K562 (cell line): ENCODE results near the gene RGS5. TPM values are rescaled to one million over a fixed set of nuclear protein-coding genes. Genes with fewer than 3 reads are reported as not detected.

Source experiments
- CHCHD3 ChIP-seq: fragments of 250-450 bp; sonication (Bioruptor Pico); IDR thresholded peaks from 2 replicates; pipeline ENCODE4 v2.1.2; 2022; ENCODE audit warnings: mild to moderate bottlenecking
- ETV1 ChIP-seq: fragments of 450-650 bp; conservative IDR thresholded peaks from 2 replicates; pipeline ENCODE4 v1.6.1; 2016; ENCODE audit warnings: missing genetic modification characterization, control low read depth, low read depth, missing compliant biosample characterization
- HMG20A ChIP-seq: fragments of 450-650 bp; formaldehyde crosslinking; conservative IDR thresholded peaks from 2 replicates; pipeline ENCODE4 v1.4.0; 2020; ENCODE audit warnings: mild to moderate bottlenecking, mixed read lengths
- LCOR ChIP-seq: sonication (generic); formaldehyde crosslinking; IDR thresholded peaks from 2 replicates; pipeline ENCODE4 v1.8.0; 2022; ENCODE audit warnings: mild to moderate bottlenecking, missing genetic modification reagents
- MBD2 ChIP-seq: sonication (generic); IDR thresholded peaks from 2 replicates; pipeline ENCODE4 v1.6.1; 2016; ENCODE audit warnings: low read depth, borderline replicate concordance
- MYC ChIP-seq, 2 experiments: fragments of 250-450 bp in 1 of 2; sonication (Bioruptor Pico) in 1 of 2; IDR thresholded peaks; 2 replicates each; pipeline versions ENCODE4 v1.5.1 to v1.6.1; 2012 to 2021; ENCODE audit warnings: low read depth in 2 of 2, borderline replicate concordance in 1 of 2, improper control_type of control experiment in 1 of 2, low read length in 1 of 2, mild to moderate bottlenecking in 1 of 2, moderate library complexity in 1 of 2
- POLR3G ChIP-seq: IDR thresholded peaks from 2 replicates; pipeline ENCODE4 v1.6.1; 2011; ENCODE audit not compliant: insufficient read length, insufficient replicate concordance; ENCODE audit errors: extremely low read depth
- SRF ChIP-seq, 2 experiments: fragments of 250-450, 450-650 bp in 1 of 2; sonication (Bioruptor Pico) in 1 of 2; sonication (generic) in 1 of 2; formaldehyde crosslinking; IDR thresholded peaks; 2 replicates each; pipeline versions ENCODE4 v1.5.0 to v1.5.1; 2020 to 2022; ENCODE audit warnings: mild to moderate bottlenecking in 1 of 2, missing genetic modification reagents in 1 of 2
- ZBTB12 ChIP-seq: fragments of 250-450 bp; sonication (Bioruptor Pico); IDR thresholded peaks from 2 replicates; pipeline ENCODE4 v1.4.0; 2020
- ZNF174 ChIP-seq: fragments of 250-450 bp; sonication (Bioruptor Pico); IDR thresholded peaks from 2 replicates; pipeline ENCODE4 v1.4.0; 2020; ENCODE audit warnings: mild to moderate bottlenecking
- polyA plus RNA-seq, 8 experiments: library from polyadenylated mRNA; depleted of rRNA in 4 of 8; stranded (reverse) in 5 of 8; unstranded in 3 of 8; fragments of >200 nt; fragmentation: Nextera tagmentation in 2 of 8; fragmentation: Illumina TruSeq in 1 of 8; extraction: Ambion mirVana in 2 of 8; extraction: Trizol in 1 of 8; gene quantifications; 2 replicates each; pipeline versions ENCODE4 v1.2.1 to v1.2.3, GENCODE V29; 2011 to 2014; ENCODE audit warnings: inconsistent platforms in 1 of 8, missing spikeins in 1 of 8
- total RNA-seq, 7 experiments: library from RNA; depleted of rRNA in 6 of 7; stranded (reverse); fragments of >200 nt in 6 of 7; fragmentation: Illumina TruSeq in 2 of 7; extraction: Trizol in 2 of 7; gene quantifications; 2 replicates each; pipeline versions ENCODE4 v1.2.1 to v1.2.3, GENCODE V29; 2011 to 2021; ENCODE audit warnings: low replicate concordance in 1 of 7

The RGS5 gene
- total and polyA plus RNA-seq, 9 of the 15 experiments (the other 6 are each of a cell fraction or from before 2014, with no cell fraction given), result 0.71 to 5.3 (median 2.4) TPM

GRCh38 chr1:163195728-163196448 lies 6.8 kb downstream of the RGS5 start (continued):
- TF ChIP-seq MYC (IDR thresholded peaks at IDR 0.05; ENCODE audit: low read depth, low read length) (no peak), MYC (CRISPR knock-in tag; IDR thresholded peaks at IDR 0.05; ENCODE audit: borderline replicate concordance, low read depth) (no peak), ZNF174 (no peak), ETV1 (tag) (no peak), MBD2 (no peak), CHCHD3 (no peak), SRF (CRISPR knock-in tag; IDR thresholded peaks at IDR 0.05) (no peak), ZBTB12 (CRISPR knock-in tag) (no peak), LCOR (CRISPR knock-in tag) (no peak), HMG20A (CRISPR knock-in tag) (0 out of 2 replicates have a peak, but pooled peaks have one; percentile 8), POLR3G (no peak)
